Myocyte (in vitro differentiated cells): Measurements from ENCODE around the gene MAP10. TPM values are rescaled to one million over a fixed set of nuclear protein-coding genes. Genes with fewer than 3 reads are reported as not detected.

ENCODE experiments used
- DNase-seq: peaks from one replicate; pipeline ENCODE4 v3.0.0-alpha.2; 2012; ENCODE audit warnings: low read depth
- total RNA-seq: library from RNA; depleted of rRNA; stranded (reverse); fragments of >200 nt; gene quantifications from 2 replicates; pipeline ENCODE4 v1.2.3, GENCODE V29; 2014

MAP10 gene
- total RNA-seq, 1 donor from 2014 or later: 2.2 TPM

GRCh38 chr1:232795497-232796053 lies 9.6 kb upstream of the MAP10 start:
- no peak for DNase-seq

GRCh38 chr1:232797856-232798510 lies 7.2 kb upstream of the MAP10 start:
- no peak for DNase-seq

GRCh38 chr1:232798920-232799319 lies 6.3 kb upstream of the MAP10 start:
- DNase-seq: no peak

- DNase-seq: no peak
Measured at GRCh38 chr1:232806186-232806510, 932 bp downstream of the MAP10 start.

GRCh38 chr1:232810856-232811255 lies 5.6 kb downstream of the MAP10 start:
- DNase-seq: no peak

- no peak for DNase-seq
Measured at GRCh38 chr1:232812560-232812959, 7.3 kb downstream of the MAP10 start.

- no peak for DNase-seq
Measured at GRCh38 chr1:232813097-232813496, 7.9 kb downstream of the MAP10 start.

GRCh38 chr1:232813760-232814159 lies 8.5 kb downstream of the MAP10 start:
- DNase-seq: no peak

GRCh38 chr1:232816324-232816723 lies 11.1 kb downstream of the MAP10 start:
- no peak for DNase-seq

- DNase-seq: no peak
Measured at GRCh38 chr1:232818040-232818439, 12.8 kb downstream of the MAP10 start.

- no peak for DNase-seq
Measured at GRCh38 chr1:232820431-232820830, 15.2 kb downstream of the MAP10 start.

- no peak for DNase-seq
Measured at GRCh38 chr1:232822530-232822929, 17.3 kb downstream of the MAP10 start.

GRCh38 chr1:232826318-232826717 lies 21.1 kb downstream of the MAP10 start:
- DNase-seq: no peak

- DNase-seq: no peak
Measured at GRCh38 chr1:232830661-232831060, 25.4 kb downstream of the MAP10 start.

- DNase-seq: no peak
Measured at GRCh38 chr1:232831895-232832294, 26.7 kb downstream of the MAP10 start.

- no peak for DNase-seq
Measured at GRCh38 chr1:232834066-232834465, 28.9 kb downstream of the MAP10 start.

GRCh38 chr1:232835166-232835565 lies 29.9 kb downstream of the MAP10 start:
- DNase-seq: peak; percentile 10

- no peak for DNase-seq
Measured at GRCh38 chr1:232837087-232837486, 31.9 kb downstream of the MAP10 start.

GRCh38 chr1:232841823-232842565 lies 36.8 kb downstream of the MAP10 start:
- no peak for DNase-seq

GRCh38 chr1:232844791-232845190 lies 39.6 kb downstream of the MAP10 start:
- DNase-seq: peak; percentile 12

- DNase-seq: no peak
Measured at GRCh38 chr1:232845406-232845955, 40.3 kb downstream of the MAP10 start.

- no peak for DNase-seq
Measured at GRCh38 chr1:232851532-232851931, 46.3 kb downstream of the MAP10 start.
